ENCODE measurements around the gene MNT. TPM values are rescaled to one million over a fixed set of nuclear protein-coding genes. Genes with fewer than 3 reads are reported as not detected.
A peak's percentile ranks its signal among the peaks of the same experiment; 100 is the strongest.

Gene MNT
- total RNA-seq, 1 donor from 2014 or later, result 4.5 TPM

DNA sequence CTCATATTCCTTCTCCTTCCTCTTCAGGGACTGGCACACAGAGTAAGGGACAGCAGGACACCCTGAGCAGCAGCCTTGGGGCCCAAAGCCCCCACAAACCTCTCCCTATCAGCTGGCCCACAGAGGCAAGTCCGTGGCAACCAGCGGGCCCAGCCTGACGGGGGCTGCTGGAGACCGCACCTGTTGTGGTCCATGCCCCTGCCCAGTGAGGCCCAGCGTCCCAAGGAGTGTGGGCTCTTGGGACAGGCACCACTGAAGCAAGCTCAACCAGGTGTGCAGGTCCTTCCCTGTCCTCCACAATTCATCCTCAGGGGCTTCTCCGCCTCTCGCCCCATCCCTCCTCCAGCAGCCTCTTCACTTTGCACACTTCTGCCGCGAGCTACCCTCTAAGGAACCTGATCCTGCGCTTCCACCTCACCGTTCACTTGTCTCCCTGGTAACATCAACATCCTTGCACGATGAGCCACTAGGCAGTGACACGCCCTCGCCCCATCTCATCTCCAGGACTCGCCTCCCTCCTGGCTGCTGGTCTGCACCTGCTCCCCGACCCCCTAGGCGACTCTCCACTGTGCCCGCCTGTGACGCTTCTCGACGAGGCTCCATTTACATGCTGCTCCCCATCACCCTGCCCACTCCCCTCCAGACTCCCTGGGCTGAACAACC is 12.7 kb downstream of the MNT start:
- H3K36me3 ChIP-seq (ENCODE audit: control insufficient read depth, insufficient read depth, low read length), result peaks cover 26% of the 10 kb centered on the region
- FAIRE-seq, result no peak

GRCh38 chr17:2387086-2388019 is 13.5 kb downstream of the MNT start:
- TF ChIP-seq, protein P1, sequence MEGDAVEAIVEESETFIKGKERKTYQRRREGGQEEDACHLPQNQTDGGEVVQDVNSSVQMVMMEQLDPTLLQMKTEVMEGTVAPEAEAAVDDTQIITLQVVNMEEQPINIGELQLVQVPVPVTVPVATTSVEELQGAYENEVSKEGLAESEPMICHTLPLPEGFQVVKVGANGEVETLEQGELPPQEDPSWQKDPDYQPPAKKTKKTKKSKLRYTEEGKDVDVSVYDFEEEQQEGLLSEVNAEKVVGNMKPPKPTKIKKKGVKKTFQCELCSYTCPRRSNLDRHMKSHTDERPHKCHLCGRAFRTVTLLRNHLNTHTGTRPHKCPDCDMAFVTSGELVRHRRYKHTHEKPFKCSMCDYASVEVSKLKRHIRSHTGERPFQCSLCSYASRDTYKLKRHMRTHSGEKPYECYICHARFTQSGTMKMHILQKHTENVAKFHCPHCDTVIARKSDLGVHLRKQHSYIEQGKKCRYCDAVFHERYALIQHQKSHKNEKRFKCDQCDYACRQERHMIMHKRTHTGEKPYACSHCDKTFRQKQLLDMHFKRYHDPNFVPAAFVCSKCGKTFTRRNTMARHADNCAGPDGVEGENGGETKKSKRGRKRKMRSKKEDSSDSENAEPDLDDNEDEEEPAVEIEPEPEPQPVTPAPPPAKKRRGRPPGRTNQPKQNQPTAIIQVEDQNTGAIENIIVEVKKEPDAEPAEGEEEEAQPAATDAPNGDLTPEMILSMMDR (IDR thresholded peaks at IDR 0.05; ENCODE audit: insufficient read depth, low read length, severe bottlenecking), result no peak
- Histone ChIP-seq H3K27me3 (ENCODE audit: control insufficient read depth, insufficient read depth, low read length) (no peaks in the 10 kb centered on the region), H3K36me3 (ENCODE audit: control insufficient read depth, insufficient read depth, low read length) (peaks cover 26% of the 10 kb centered on the region), H3K4me3 (ENCODE audit: low read depth, low read length) (no peak overlapping the region)
- DNase-seq (ENCODE audit: low read depth) (no peak), FAIRE-seq (no peak)

More for the DNA sequence above, 12.7 kb downstream of the MNT start:
- TF ChIP-seq, protein P1 (IDR thresholded peaks at IDR 0.05; ENCODE audit: insufficient read depth, low read length, severe bottlenecking), result no peak
- DNase-seq (ENCODE audit: low read depth), result no peak
- Histone ChIP-seq H3K27me3 (ENCODE audit: control insufficient read depth, insufficient read depth, low read length) (no peaks in the 10 kb centered on the region), H3K4me3 (ENCODE audit: low read depth, low read length) (no peak overlapping the region)

DNA sequence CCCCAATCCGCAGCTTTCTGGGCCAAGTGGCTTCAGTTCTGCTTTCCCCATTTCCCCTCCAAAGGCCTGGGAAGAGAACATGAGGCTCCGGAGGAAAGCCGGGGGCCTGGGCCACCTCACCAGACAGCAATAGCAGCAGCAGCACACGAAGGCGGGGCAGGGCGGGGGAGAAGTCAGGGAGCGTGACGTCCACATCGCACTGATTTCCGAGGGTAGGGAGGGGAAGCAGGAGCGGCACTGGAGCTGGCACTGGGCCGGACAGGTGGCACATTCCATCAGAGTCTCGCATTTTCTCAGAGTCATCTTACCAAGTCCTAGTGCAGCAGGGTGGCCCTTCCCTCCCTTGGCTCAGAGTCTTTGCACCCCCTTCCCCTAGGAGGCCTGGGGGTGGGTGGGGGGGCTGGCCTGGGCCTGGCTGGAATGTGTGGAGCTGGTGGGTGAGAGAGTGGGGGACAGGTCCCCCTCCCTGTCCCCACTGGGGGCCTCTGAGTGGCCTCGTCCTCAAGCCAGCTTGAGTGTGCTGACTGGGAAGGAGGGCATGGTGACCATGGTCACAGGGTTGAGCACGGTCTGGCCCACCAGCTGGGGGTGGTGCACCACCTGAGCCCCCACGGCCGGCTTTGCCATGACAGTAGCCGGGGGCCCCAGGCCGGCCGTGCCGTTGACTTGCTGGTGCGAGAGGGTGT is 14.3 kb downstream of the MNT start:
- DNase-seq (ENCODE audit: low read depth) (peak; percentile 38), FAIRE-seq (no peak)
- TF ChIP-seq, protein P1 (IDR thresholded peaks at IDR 0.05; ENCODE audit: insufficient read depth, low read length, severe bottlenecking), result no peak
- H3K27me3 ChIP-seq (ENCODE audit: control insufficient read depth, insufficient read depth, low read length), result no peaks in the 10 kb centered on the region
- no peak overlapping the region for H3K4me3 ChIP-seq (ENCODE audit: low read depth, low read length)
- H3K36me3 ChIP-seq (ENCODE audit: control insufficient read depth, insufficient read depth, low read length), result peaks cover 23% of the 10 kb centered on the region

DNA sequence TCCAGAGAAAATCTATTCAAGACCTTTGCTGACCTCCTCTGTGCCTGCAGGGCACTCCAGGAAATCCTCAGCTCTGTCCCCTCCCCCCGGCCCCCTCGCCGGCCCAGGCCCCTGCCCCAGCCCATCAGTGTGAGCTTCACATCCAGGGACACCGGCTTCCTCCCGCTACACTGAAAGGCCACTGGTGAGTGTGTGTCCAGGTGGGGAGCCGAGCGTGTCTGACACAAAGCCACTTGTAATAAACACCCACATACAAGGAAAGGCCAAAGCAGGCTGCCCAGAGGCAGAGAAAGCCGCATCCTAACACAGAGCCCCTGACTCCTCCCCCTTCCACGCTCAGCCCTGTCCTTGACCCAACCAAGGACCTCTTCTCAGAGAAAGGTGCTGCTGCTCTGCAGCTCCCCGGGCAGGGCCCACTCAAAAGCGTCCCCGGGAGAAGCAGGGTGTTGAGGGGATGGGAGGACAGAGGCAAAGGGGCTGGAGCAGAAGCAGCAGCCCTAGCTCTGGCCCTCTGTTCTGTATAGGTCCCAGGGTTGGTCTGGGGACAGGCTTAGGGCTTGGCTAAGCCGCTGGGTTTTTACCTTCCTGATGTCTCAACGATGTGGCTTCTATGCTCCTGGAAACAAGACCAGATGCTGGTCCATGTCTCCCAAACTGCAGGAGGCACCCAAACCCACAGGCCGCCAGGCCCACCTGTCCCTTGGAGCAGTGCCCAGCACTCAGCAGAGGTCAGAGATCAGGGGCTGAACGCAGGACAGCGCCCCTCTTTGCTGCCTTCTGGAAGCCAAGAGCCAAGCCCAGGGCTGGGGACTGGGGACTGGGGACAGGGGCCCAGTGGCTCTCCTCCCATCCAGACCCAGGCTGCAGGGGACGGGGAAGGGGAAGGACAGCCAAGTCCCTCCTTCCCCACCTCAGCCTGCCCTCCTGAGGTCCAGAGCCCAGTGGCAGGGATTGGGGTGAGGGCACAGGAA is 15.3 kb downstream of the MNT start:
- H3K27me3 ChIP-seq (ENCODE audit: control insufficient read depth, insufficient read depth, low read length), result no peaks in the 10 kb centered on the region
- TF ChIP-seq, protein P1 (IDR thresholded peaks at IDR 0.05; ENCODE audit: insufficient read depth, low read length, severe bottlenecking), result no peak
- FAIRE-seq, result no peak
- no peak for DNase-seq (ENCODE audit: low read depth)
- peaks cover 23% of the 10 kb centered on the region for H3K36me3 ChIP-seq (ENCODE audit: control insufficient read depth, insufficient read depth, low read length)
- no peak overlapping the region for H3K4me3 ChIP-seq (ENCODE audit: low read depth, low read length)
